Thymus (tissue), 11 donors: Measurements from ENCODE around the gene CHRDL2. TPM values are rescaled to one million over a fixed set of nuclear protein-coding genes. Genes with fewer than 3 reads are reported as not detected.

Experiments used
- DNase-seq, 9 donors: peaks; one replicate each; pipeline ENCODE4 v3.0.0-alpha.2; 2013; ENCODE audit warnings: low spot score in 9 of 9, low read depth in 6 of 9, missing footprints in 1 of 9
- H3K27ac ChIP-seq, 2 donors: one replicate each; pipeline ENCODE4 v1.5.1; 2013; ENCODE audit warnings: control low read depth in 1 of 2, low read depth in 1 of 2, low read length in 1 of 2, mild to moderate bottlenecking in 1 of 2, moderate library complexity in 1 of 2
- H3K27me3 ChIP-seq, 2 donors: one replicate each; pipeline ENCODE4 v1.5.1; 2013; ENCODE audit warnings: low read length in 1 of 2; ENCODE audit not compliant: control insufficient read depth in 2 of 2, insufficient read depth in 1 of 2
- H3K36me3 ChIP-seq, 2 donors: one replicate each; pipeline ENCODE4 v1.5.1; 2013; ENCODE audit warnings: low read length in 1 of 2, mild to moderate bottlenecking in 1 of 2, moderate library complexity in 1 of 2; ENCODE audit not compliant: control insufficient read depth in 2 of 2, insufficient read depth in 2 of 2
- H3K4me1 ChIP-seq, 2 donors: one replicate each; pipeline ENCODE4 v1.5.1; 2013; ENCODE audit warnings: low read length in 2 of 2; ENCODE audit not compliant: control insufficient read depth in 2 of 2, insufficient read depth in 2 of 2
- H3K4me3 ChIP-seq, 2 donors: one replicate each; pipeline ENCODE4 v1.5.1; 2013; ENCODE audit warnings: low read length in 2 of 2, control low read depth in 1 of 2, mild to moderate bottlenecking in 1 of 2
- H3K9me3 ChIP-seq, 2 donors: one replicate each; pipeline ENCODE4 v1.5.1; 2013; ENCODE audit warnings: low read length in 1 of 2, mild to moderate bottlenecking in 1 of 2; ENCODE audit not compliant: control insufficient read depth in 2 of 2, insufficient read depth in 1 of 2
- WGBS: extraction: QIAGEN DNeasy Blood & Tissue Kit; methylation state at CpG from one replicate; pipeline ENCODE4 v1.1.7; 2013; 5-methylcytosine and 5-hydroxymethylcytosine counted together
- polyA plus RNA-seq: library from polyadenylated mRNA; stranded (reverse); fragments of 200-250 nt; gene quantifications from one replicate; pipeline ENCODE4 v1.2.3, GENCODE V29; 2013
- total RNA-seq: library from RNA; stranded (reverse); fragments of 120-200 nt; gene quantifications from one replicate; pipeline ENCODE4 v1.2.4, GENCODE V29; 2013
- donor health status: healthy.

The CHRDL2 gene
- total and polyA plus RNA-seq, 2 donors, result 0.30 TPM; not detected in 1

DNA sequence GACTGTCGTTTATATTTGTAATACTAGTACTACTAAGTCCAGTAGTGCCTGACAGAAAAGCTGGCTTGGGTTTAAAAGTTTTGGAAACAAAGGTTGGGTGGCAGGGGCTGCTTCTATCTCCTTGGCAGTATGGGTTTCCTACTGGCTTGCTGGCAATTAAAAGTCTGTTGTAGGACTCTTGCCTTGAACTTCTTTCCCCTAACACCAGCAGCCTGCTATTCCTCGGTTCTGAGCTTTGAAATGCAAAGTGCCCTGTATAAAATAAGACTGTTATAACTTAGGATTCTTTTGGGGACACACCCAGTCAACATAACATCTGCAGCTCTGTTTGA, 18.7 kb upstream of the CHRDL2 start:
- Histone ChIP-seq H3K4me1 (peaks cover 10 to 16% of the 10 kb centered on the region in 2 donors), H3K9me3 (no peaks in the 10 kb centered on the region), H3K36me3 (no peaks in the 10 kb centered on the region), H3K27me3 (no peaks in the 10 kb centered on the region), H3K27ac (peak overlapping the region in 1 of 2 donors; percentile 40), H3K4me3 (peak overlapping the region; percentile 63 to 94)
- DNase-seq, result peak in 2 of 9 donors; percentile 2 to 15
- WGBS, result 50% methylated on average over 2 of the region's 2 CpGs

- WGBS, result 1% methylated on average over 63 of the region's 63 CpGs
- Histone ChIP-seq H3K4me3 (peak overlapping the region; percentile 63 to 94), H3K36me3 (no peaks in the 10 kb centered on the region), H3K9me3 (no peaks in the 10 kb centered on the region), H3K4me1 (peaks cover 10 to 16% of the 10 kb centered on the region in 2 donors), H3K27me3 (no peaks in the 10 kb centered on the region), H3K27ac (peak overlapping the region; percentile 81 to 83)
- peak in 6 of 9 donors; percentile 20 to 59 (median 33) for DNase-seq
Measured at GRCh38 chr11:74749127-74749964, 18.1 kb upstream of the CHRDL2 start.

DNA sequence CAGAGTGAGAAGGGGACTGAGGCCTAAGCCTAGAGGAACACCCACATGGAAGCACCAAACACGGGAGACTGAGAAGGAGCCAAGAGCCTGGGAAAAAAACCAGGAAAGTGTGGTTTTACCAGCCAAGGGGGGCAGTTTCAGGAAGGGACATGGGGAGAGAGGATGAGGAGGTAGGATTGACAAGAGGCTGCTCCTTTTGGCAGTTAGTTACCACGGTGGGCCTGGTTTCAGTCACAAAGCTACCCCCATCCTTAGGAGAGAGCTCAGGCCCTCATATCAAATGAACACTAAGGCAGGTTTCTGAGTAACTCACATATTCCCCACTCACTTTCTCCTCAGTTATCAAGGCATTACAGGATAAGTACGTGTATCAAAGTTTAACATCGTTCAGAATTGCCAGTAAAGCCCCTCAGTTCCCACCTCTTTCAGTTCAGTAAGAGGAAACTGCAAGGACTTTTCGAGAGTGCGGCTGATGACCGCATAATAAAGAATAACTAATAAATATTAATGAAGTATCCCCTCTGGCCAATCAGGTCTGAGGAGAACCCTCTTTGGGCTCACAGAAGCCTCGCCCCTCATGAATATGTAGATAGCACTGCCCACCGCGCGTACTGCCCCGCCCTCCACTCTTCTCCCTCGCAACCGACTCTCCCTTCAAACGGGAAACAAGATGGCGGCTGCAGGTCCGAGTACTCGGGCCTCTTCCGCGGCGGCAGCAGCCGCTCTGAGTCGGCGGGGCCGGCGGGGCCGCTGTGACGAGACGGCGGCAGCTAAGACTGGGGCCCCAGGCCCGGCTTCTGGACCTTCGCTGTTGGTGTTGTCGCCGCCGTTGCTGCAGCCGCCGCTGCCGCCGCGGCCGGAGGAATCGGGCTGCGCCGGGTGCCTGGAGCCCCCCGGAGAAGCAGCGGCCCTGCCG, 17.2 kb upstream of the CHRDL2 start, which contains the start of gene RNF169:
TSS of gene RNF169 (plus strand) at position 639 of the 916 bp plus-strand sequence. CDS start at position 671, 32 bp downstream.
- Histone ChIP-seq H3K27ac (peak within 1 kb of the TSS; percentile 81 to 83), H3K9me3 (no peaks in the 10 kb centered on the region), H3K4me3 (peak within 1 kb of the TSS; percentile 63 to 94), H3K27me3 (no peaks in the 10 kb centered on the region), H3K36me3 (no peaks in the 10 kb centered on the region), H3K4me1 (peaks cover 10 to 16% of the 10 kb centered on the region in 2 donors)
- 2% methylated on average over 47 of the region's 47 CpGs for WGBS
- peak; percentile 69 to 92 (median 79) for DNase-seq

DNA sequence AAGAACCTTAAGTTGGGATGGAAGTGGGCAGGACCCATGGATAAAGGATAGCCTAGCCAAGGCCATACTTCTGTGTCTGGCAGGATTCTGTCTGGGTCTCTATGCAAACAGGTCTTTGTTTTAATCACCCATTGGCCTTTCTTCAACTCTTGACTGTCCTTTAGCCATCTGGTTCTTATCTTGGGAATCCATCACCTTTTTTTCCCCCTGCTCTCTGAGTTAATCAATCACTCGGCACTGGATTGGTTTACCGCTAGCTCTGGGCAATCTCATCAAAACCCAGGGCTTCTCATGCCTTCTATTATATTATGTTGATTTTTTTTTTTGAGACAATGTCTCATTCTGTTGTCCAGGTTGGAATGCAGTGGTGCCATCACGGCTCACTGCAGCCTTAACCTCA, 15.6 kb upstream of the CHRDL2 start:
- H3K36me3 ChIP-seq, result no peaks in the 10 kb centered on the region
- H3K27me3 ChIP-seq, result no peaks in the 10 kb centered on the region
- no peak for DNase-seq
- H3K4me1 ChIP-seq, result peaks cover 10 to 16% of the 10 kb centered on the region in 2 donors
- WGBS, result 95% methylated on average over 3 of the region's 3 CpGs
- no peak overlapping the region for H3K27ac ChIP-seq
- H3K4me3 ChIP-seq, result no peak overlapping the region
- no peaks in the 10 kb centered on the region for H3K9me3 ChIP-seq

DNA sequence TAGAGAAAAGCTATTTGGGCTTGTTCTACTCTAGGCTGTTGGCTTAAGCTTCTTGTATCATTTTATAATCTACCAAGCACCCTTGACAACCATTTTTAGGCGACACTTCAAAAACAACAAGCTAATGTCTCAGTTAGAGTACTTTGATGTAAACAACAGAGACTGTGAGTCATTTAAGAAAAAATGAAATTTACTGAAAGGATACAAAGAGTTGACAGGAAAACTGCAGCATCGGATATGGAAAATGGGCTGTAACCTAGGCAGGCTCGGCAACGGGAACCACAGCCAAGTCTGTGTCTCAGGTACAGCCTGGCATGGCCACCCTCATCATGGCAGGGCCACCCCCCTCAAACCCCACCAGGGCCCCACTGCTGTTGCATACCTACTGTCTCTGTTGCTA, 13.1 kb upstream of the CHRDL2 start:
- Histone ChIP-seq H3K4me3 (no peak overlapping the region), H3K9me3 (no peaks in the 10 kb centered on the region), H3K36me3 (no peaks in the 10 kb centered on the region), H3K27me3 (no peaks in the 10 kb centered on the region), H3K27ac (no peak overlapping the region), H3K4me1 (peaks cover 4 to 8% of the 10 kb centered on the region in 2 donors)
- WGBS, result 73% methylated on average over 4 of the region's 4 CpGs
- no peak for DNase-seq

GRCh38 chr11:74743640-74744039, 12.4 kb upstream of the CHRDL2 start:
- peaks cover 4 to 7% of the 10 kb centered on the region in 2 donors for H3K4me1 ChIP-seq
- DNase-seq, result no peak

DNA sequence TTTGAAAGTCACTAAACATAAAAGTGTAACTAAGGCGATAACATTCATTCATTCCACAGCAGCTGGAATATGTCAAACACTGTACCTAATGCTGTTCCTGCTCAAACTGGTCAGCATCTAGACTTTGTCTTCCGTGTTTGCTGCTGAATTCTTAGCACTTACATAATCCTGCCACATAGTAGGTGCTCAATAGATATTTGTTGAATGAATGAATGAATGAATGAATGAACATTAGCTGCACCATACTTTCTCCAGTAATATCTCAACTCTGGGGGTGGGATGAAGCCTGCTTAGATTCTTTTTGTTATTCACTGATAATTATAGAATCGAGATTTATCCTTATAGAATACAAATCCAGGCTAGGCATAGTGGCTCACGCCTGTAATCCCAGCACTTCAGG, 10.8 kb upstream of the CHRDL2 start:
- no peak overlapping the region for H3K27ac ChIP-seq
- DNase-seq, result no peak
- no peak overlapping the region for H3K4me3 ChIP-seq
- H3K9me3 ChIP-seq, result no peaks in the 10 kb centered on the region
- 98% methylated on average over 4 of the region's 4 CpGs for WGBS
- H3K36me3 ChIP-seq, result no peaks in the 10 kb centered on the region
- no peaks in the 10 kb centered on the region for H3K4me1 ChIP-seq
- H3K27me3 ChIP-seq, result no peaks in the 10 kb centered on the region

More at GRCh38 chr11:74743640-74744039, 12.4 kb upstream of the CHRDL2 start:
- Histone ChIP-seq H3K36me3 (no peaks in the 10 kb centered on the region), H3K27ac (no peak overlapping the region), H3K4me3 (no peak overlapping the region), H3K27me3 (no peaks in the 10 kb centered on the region), H3K9me3 (no peaks in the 10 kb centered on the region)

DNA sequence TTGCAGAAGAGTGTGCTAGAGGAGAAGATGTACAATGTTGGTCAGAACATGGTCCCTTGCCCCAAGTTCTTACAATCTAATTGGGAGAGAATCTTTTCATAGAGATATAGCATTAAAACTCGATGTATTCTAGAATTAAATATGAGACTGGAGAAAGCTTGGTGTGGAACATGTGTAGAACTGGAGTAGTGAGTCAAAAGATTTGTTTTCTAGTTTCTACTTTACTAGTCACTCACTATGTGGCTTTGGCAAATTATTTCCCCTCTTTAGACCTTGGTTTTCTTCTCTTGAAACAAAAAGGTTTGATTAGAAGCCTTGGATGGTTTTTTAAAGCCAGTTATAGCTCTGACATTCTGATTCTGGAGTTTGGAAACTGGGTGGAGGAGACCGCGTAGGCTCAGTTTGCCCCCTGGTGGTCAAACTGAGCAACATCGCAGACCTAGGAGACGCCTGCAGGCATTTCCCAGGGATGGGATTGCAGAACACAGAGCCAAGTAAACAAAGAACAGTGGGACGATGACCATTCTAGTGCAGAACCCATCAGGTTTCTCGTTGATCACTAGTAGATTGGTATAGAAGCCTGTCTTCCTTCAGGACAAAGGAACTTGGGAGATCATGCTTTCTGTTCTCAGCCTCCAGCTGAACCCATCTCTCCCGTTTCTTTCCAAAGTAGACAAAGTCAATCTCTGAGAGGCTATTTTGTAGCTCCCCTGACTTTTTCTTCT, 8.5 kb upstream of the CHRDL2 start:
- no peak overlapping the region for H3K27ac ChIP-seq
- 30% methylated on average over 8 of the region's 8 CpGs for WGBS

More for the DNA sequence above, 8.5 kb upstream of the CHRDL2 start:
- no peaks in the 10 kb centered on the region for H3K4me1 ChIP-seq
- DNase-seq, result peak in 5 of 9 donors; percentile 4 to 58 (median 28)
- no peaks in the 10 kb centered on the region for H3K9me3 ChIP-seq
- H3K36me3 ChIP-seq, result no peaks in the 10 kb centered on the region
- no peak overlapping the region for H3K4me3 ChIP-seq
- H3K27me3 ChIP-seq, result peaks cover 0 to 3% of the 10 kb centered on the region in 2 donors
